HFF-Myc (cell line): Measurements from ENCODE around the gene TFEB.

ENCODE experiments used
- DNase-seq: peaks from one replicate; pipeline ENCODE4 v3.0.0-alpha.2; 2011; ENCODE audit warnings: low read depth; ENCODE audit errors: extremely low read depth
- H3K4me3 ChIP-seq: replicated peaks from 2 replicates; pipeline ENCODE4 v1.5.1; 2011; ENCODE audit warnings: low read depth, mild to moderate bottlenecking, control low read depth, low read length
- CTCF ChIP-seq: IDR thresholded peaks from 2 replicates; pipeline ENCODE4 v1.5.1; 2012; ENCODE audit warnings: mild to moderate bottlenecking, low read depth, low read length, control low read depth; ENCODE audit errors: missing control alignments

Gene TFEB

GRCh38 chr6:41689171-41690008, 46.0 kb downstream of the TFEB start:
- no peak overlapping the region for H3K4me3 ChIP-seq
- no peak for DNase-seq
- no peak for TF ChIP-seq CTCF

- H3K4me3 ChIP-seq = no peak overlapping the region
- TF ChIP-seq CTCF = no peak
- no peak for DNase-seq
These were observed 47.0 kb downstream of the TFEB start for GRCh38 chr6:41688256-41688965.

- no peak for TF ChIP-seq CTCF
- DNase-seq = no peak
- H3K4me3 ChIP-seq = no peak overlapping the region
These were observed 47.8 kb downstream of the TFEB start for GRCh38 chr6:41687501-41688175.

- no peak overlapping the region for H3K4me3 ChIP-seq
- no peak for TF ChIP-seq CTCF
- no peak for DNase-seq
These were observed 49.6 kb downstream of the TFEB start for GRCh38 chr6:41685641-41686380.

- no peak overlapping the region for H3K4me3 ChIP-seq
- no peak for TF ChIP-seq CTCF
- no peak for DNase-seq
These were observed 50.9 kb downstream of the TFEB start for GRCh38 chr6:41684311-41685180.
